ENCODE measurements around the gene MEGF6. TPM values are rescaled to one million over a fixed set of nuclear protein-coding genes. Genes with fewer than 3 reads are reported as not detected.

The MEGF6 gene
- total RNA-seq, 4 donors from 2014 or later: 66.7 to 120 (median 74.5) TPM

DNA sequence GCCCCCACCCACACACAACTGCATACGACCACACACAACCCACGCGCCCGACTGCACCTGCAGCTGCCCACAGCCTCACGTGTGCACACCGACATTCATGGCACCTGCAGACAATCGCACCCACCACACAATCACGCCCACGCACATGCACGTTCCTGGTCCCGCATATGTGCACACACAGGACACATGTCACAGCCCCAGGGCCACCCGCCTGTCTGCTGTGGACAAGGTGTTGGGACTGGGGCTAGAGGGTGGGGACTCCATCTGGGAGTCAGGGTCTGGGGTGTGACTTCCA is 100.4 kb downstream of the MEGF6 start:
- H3K9me3 ChIP-seq: no peaks in the 10 kb centered on the region
- 89% methylated on average over 10 of the region's 12 CpGs for WGBS
- H3K36me3 ChIP-seq: peaks cover 62% of the 10 kb centered on the region
- no peak overlapping the region for H3K27ac ChIP-seq
- no peak for DNase-seq (ENCODE audit: low spot score in 2 of 2)
- H3K27me3 ChIP-seq: no peaks in the 10 kb centered on the region
- TF ChIP-seq, protein P1, sequence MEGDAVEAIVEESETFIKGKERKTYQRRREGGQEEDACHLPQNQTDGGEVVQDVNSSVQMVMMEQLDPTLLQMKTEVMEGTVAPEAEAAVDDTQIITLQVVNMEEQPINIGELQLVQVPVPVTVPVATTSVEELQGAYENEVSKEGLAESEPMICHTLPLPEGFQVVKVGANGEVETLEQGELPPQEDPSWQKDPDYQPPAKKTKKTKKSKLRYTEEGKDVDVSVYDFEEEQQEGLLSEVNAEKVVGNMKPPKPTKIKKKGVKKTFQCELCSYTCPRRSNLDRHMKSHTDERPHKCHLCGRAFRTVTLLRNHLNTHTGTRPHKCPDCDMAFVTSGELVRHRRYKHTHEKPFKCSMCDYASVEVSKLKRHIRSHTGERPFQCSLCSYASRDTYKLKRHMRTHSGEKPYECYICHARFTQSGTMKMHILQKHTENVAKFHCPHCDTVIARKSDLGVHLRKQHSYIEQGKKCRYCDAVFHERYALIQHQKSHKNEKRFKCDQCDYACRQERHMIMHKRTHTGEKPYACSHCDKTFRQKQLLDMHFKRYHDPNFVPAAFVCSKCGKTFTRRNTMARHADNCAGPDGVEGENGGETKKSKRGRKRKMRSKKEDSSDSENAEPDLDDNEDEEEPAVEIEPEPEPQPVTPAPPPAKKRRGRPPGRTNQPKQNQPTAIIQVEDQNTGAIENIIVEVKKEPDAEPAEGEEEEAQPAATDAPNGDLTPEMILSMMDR (IDR thresholded peaks at IDR 0.05): no peak
- no peak for TF ChIP-seq EP300 (IDR thresholded peaks at IDR 0.05)
- TF ChIP-seq POLR2AphosphoS5 (IDR thresholded peaks at IDR 0.05): no peak
- TF ChIP-seq POLR2A (IDR thresholded peaks at IDR 0.05): no peak
- H3K4me1 ChIP-seq: no peaks in the 10 kb centered on the region
- no peak overlapping the region for H3K4me3 ChIP-seq

DNA sequence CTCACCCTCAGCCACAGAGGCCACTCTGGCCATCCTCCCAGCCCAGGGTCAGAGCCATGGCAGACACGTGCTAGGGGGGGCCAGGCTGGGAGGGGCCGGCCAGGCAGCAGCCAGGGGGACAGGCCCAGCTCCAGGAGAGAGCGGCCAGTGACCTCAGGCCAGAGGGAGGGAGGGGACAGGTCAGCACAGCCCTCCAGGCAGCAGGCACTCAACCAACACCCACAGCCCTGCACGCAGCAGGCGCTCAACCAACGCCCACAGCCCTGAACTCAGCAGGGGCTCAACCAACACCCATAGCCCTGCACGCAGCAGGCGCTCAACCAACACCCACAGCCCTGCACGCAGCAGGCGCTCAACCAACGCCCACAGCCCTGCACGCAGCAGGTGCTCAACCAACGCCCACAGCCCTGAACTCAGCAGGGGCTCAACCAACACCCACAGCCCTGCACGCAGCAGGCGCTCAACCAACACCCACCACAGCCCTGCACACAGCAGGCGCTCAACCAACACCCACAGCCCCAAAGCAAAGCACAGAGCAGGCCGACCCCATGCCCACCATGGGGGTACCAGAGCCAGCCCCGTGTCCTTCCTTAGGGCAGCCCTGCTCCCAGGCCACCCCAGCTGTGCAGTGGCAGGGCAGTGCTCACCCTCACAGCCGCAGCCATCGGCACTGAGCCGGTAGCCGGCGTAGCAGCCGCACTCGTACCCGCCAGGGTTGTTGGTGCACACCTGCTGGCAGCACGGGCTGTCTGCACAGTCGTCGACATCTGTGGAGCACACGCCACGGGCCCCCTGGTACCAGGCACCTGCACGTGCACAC is 101.0 kb downstream of the MEGF6 start:
- 89% methylated on average over 11 of the region's 32 CpGs for whole genome bisulfite sequencing
- no peaks in the 10 kb centered on the region for H3K9me3 ChIP-seq
- peaks cover 60% of the 10 kb centered on the region for H3K36me3 ChIP-seq
- no peak for TF ChIP-seq POLR2AphosphoS5 (IDR thresholded peaks at IDR 0.05)
- TF ChIP-seq POLR2A (IDR thresholded peaks at IDR 0.05): no peak
- TF ChIP-seq EP300 (IDR thresholded peaks at IDR 0.05): no peak
- TF ChIP-seq, protein P1 (IDR thresholded peaks at IDR 0.05): no peak
- H3K4me1 ChIP-seq: peaks cover 2% of the 10 kb centered on the region
- no peak for DNase-seq (ENCODE audit: low spot score in 2 of 2)
- no peak overlapping the region for H3K4me3 ChIP-seq
- no peak overlapping the region for H3K27ac ChIP-seq
- H3K27me3 ChIP-seq: no peaks in the 10 kb centered on the region

DNA sequence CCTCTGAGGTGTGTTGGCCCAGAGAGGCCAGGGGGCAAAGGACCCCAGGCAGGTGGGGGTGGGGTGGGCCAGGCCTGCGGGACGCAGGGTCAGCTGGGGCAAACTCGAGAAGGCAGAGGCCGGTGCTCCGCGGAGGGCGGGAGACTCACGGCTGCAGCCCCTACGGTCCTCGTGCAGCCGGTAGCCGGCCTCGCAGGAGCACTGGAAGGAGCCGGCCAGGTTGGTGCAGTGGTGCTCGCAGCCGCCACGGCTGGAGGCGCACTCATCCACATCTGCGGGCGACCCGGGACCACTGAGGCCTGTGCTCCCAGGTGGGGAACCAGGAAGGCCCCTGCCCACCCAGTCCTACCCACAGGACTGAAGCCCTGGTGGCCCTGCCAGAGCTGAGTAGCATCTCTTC is 101.6 kb downstream of the MEGF6 start:
- Histone ChIP-seq H3K27ac (no peak overlapping the region), H3K9me3 (no peaks in the 10 kb centered on the region), H3K4me3 (no peak overlapping the region), H3K36me3 (peaks cover 54% of the 10 kb centered on the region), H3K27me3 (no peaks in the 10 kb centered on the region), H3K4me1 (peaks cover 8% of the 10 kb centered on the region)
- TF ChIP-seq EP300 (IDR thresholded peaks at IDR 0.05) (no peak), POLR2A (IDR thresholded peaks at IDR 0.05) (no peak), POLR2AphosphoS5 (IDR thresholded peaks at IDR 0.05) (no peak)
- TF ChIP-seq, protein P1 (IDR thresholded peaks at IDR 0.05): no peak
- no peak for DNase-seq (ENCODE audit: low spot score in 2 of 2)
- WGBS: no CpG with 5 or more reads among the region's 21 CpGs

DNA sequence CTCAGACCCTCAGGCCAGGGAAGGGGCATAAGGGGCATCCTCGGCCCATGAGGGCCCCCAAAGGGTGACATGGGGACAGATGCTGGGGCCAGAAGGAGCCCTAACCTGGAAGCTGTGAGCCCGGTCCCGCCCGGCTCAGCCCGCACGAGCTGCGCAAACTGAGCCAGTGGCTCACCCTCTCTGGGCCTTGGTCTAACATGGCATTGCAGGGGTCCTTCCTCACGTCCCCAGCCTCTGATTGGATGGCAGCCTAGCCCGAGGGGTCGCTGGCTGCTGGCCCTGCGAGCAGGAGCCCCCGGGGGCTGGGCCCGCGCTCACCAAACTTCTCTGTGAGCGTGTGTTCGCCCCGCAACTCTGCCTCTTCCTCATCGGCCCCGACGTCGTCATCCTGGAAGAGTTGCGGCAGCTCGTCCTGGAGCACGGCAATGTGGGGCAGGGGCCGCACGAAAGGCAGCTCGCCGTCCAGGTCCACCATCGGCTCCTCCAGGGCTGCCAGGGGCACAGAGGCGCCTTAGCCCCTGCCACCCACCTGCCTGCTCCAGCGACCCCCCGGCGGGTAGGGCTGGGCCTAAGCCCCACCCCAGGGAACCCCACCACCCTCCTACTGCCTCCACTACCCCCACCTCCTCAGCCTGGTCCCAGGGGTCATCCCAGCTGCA is 102.4 kb downstream of the MEGF6 start:
- WGBS: 93% methylated on average over 32 of the region's 33 CpGs
- TF ChIP-seq POLR2A (IDR thresholded peaks at IDR 0.05) (no peak), POLR2AphosphoS5 (IDR thresholded peaks at IDR 0.05) (no peak), EP300 (IDR thresholded peaks at IDR 0.05) (no peak)
- TF ChIP-seq, protein P1 (IDR thresholded peaks at IDR 0.05): no peak
- peaks cover 48% of the 10 kb centered on the region for H3K36me3 ChIP-seq

DNA sequence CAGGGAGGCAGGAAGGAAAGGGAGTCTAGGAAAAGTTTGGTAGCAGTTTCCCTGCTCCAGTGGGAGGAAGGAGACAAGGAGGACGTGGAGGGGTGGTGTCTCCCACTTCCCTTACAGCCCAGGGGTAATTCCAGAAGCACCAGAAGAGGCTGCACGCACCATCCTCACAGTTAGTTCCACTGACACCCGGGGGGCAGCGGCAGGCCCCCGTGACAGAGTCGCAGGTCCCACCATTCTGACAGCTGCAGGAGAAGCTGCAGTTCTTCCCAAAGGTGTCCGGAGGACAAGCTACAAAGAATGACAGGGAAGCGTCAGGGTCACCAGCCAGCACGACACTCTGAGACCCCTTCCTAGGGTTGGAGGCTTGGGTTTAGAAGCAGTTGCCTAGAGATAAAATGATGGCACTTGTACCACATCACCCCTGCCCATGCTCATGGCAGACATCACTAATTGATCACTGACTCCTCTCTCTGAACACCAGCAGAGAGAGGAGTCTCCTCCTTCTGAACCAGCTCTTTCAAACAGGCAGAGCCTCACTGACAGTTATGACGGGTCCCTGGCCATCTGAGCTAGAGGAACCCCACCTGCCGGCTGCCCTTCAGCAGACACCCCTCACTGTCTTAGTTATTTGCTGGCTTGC is 103.6 kb downstream of the MEGF6 start:
- Histone ChIP-seq H3K36me3 (peaks cover 46% of the 10 kb centered on the region), H3K27ac (no peak overlapping the region), H3K27me3 (no peaks in the 10 kb centered on the region), H3K4me1 (peaks cover 28% of the 10 kb centered on the region), H3K9me3 (no peaks in the 10 kb centered on the region), H3K4me3 (no peak overlapping the region)
- 85% methylated on average over 11 of the region's 11 CpGs for WGBS
- DNase-seq (ENCODE audit: low spot score in 2 of 2): no peak
- TF ChIP-seq POLR2AphosphoS5 (IDR thresholded peaks at IDR 0.05): no peak
- no peak for TF ChIP-seq EP300 (IDR thresholded peaks at IDR 0.05)
- TF ChIP-seq, protein P1 (IDR thresholded peaks at IDR 0.05): no peak
- TF ChIP-seq POLR2A (IDR thresholded peaks at IDR 0.05): no peak

More for the DNA sequence above, 102.4 kb downstream of the MEGF6 start:
- Histone ChIP-seq H3K27me3 (no peaks in the 10 kb centered on the region), H3K27ac (no peak overlapping the region), H3K4me1 (peaks cover 16% of the 10 kb centered on the region), H3K9me3 (no peaks in the 10 kb centered on the region), H3K4me3 (no peak overlapping the region)
- DNase-seq (ENCODE audit: low spot score in 2 of 2): no peak

All from suprapubic skin (tissue), 4 donors.